Measurements from ENCODE around the gene RAB4B.
A peak's percentile ranks its signal among the peaks of the same experiment; 100 is the strongest.
"Not testable (repeated sequence)": the region's sequence is repeated elsewhere in the genome, so short reads cannot be mapped to it uniquely, and the experiment has no call there.

RAB4B gene

GRCh38 chr19:40815223-40815622 lies 37.2 kb downstream of the RAB4B start:
- DNase-seq (ENCODE audit: low read depth), result no peak
- H3K4me3 ChIP-seq (ENCODE audit: control insufficient read depth, low read depth, low read length), result no peak overlapping the region
- no peak for TF ChIP-seq CTCF (IDR thresholded peaks at IDR 0.05; ENCODE audit: control insufficient read depth, insufficient read depth, low read depth, low read length, missing control alignments)

GRCh38 chr19:40818480-40819399 lies 40.7 kb downstream of the RAB4B start:
- DNase-seq (ENCODE audit: low read depth); H3K4me3 ChIP-seq (ENCODE audit: control insufficient read depth, low read depth, low read length): not testable (repeated sequence)
- TF ChIP-seq CTCF (IDR thresholded peaks at IDR 0.05; ENCODE audit: control insufficient read depth, insufficient read depth, low read depth, low read length, missing control alignments), result peak; percentile 39

GRCh38 chr19:40819479-40820234 lies 41.6 kb downstream of the RAB4B start:
- not testable (repeated sequence) for DNase-seq (ENCODE audit: low read depth); H3K4me3 ChIP-seq (ENCODE audit: control insufficient read depth, low read depth, low read length)
- peak; percentile 66 for TF ChIP-seq CTCF (IDR thresholded peaks at IDR 0.05; ENCODE audit: control insufficient read depth, insufficient read depth, low read depth, low read length, missing control alignments)

- no peak overlapping the region for H3K4me3 ChIP-seq (ENCODE audit: control insufficient read depth, low read depth, low read length)
- no peak for TF ChIP-seq CTCF (IDR thresholded peaks at IDR 0.05; ENCODE audit: control insufficient read depth, insufficient read depth, low read depth, low read length, missing control alignments)
- DNase-seq (ENCODE audit: low read depth), result no peak
These were observed 44.1 kb downstream of the RAB4B start for GRCh38 chr19:40822161-40822560.

GRCh38 chr19:40822704-40823553 lies 44.9 kb downstream of the RAB4B start:
- H3K4me3 ChIP-seq (ENCODE audit: control insufficient read depth, low read depth, low read length); DNase-seq (ENCODE audit: low read depth): not testable (repeated sequence)

- H3K4me3 ChIP-seq (ENCODE audit: control insufficient read depth, low read depth, low read length); DNase-seq (ENCODE audit: low read depth): not testable (repeated sequence)
These were observed 46.9 kb downstream of the RAB4B start for GRCh38 chr19:40824916-40825315.

GRCh38 chr19:40825460-40826095 lies 47.5 kb downstream of the RAB4B start:
- H3K4me3 ChIP-seq (ENCODE audit: control insufficient read depth, low read depth, low read length); DNase-seq (ENCODE audit: low read depth): not testable (repeated sequence)

- not testable (repeated sequence) for H3K4me3 ChIP-seq (ENCODE audit: control insufficient read depth, low read depth, low read length); DNase-seq (ENCODE audit: low read depth)
These were observed 48.3 kb downstream of the RAB4B start for GRCh38 chr19:40826312-40826698.

GRCh38 chr19:40826699-40827385 lies 48.8 kb downstream of the RAB4B start:
- not testable (repeated sequence) for DNase-seq (ENCODE audit: low read depth)

More at GRCh38 chr19:40826699-40827385, 48.8 kb downstream of the RAB4B start:
- H3K4me3 ChIP-seq (ENCODE audit: control insufficient read depth, low read depth, low read length), result not testable (repeated sequence)

All from AG09309 (cell line).